ENCODE data around the gene ZMYND12. TPM values are rescaled to one million over a fixed set of nuclear protein-coding genes. Genes with fewer than 3 reads are reported as not detected.
A peak's percentile ranks its signal among the peaks of the same experiment; 100 is the strongest.

ZMYND12 gene
- total and polyA plus RNA-seq, 2 donors (not counting 1 experiment from before 2014, with no cell fraction given), result 0.56 to 3.5 TPM

DNA sequence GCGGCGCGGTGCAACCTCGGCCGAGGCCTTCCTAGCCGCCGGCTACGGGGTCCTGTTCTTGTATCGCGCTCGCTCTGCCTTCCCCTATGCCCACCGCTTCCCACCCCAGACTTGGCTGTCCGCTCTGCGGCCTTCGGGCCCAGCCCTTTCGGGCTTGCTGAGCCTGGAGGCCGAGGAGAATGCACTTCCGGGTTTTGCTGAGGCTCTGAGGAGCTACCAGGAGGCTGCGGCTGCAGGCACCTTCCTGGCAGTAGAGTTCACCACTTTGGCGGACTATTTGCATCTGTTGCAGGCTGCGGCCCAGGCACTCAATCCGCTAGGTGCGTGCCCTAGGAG is 900 bp upstream of the ZMYND12 start:
- peak; percentile 65 for DNase-seq (ENCODE audit: low read depth in 2 of 2)
- H3K9me3 ChIP-seq (ENCODE audit: control insufficient read depth, insufficient read depth, low read depth, low read length), result no peaks in the 10 kb centered on the region
- TF ChIP-seq CTCF (conservative IDR thresholded peaks at IDR 0.05 in 1 of 2, IDR thresholded peaks at IDR 0.05 in 1 of 2; ENCODE audit: low read depth in 1 of 2, low read length in 2 of 2), result no peak

DNA sequence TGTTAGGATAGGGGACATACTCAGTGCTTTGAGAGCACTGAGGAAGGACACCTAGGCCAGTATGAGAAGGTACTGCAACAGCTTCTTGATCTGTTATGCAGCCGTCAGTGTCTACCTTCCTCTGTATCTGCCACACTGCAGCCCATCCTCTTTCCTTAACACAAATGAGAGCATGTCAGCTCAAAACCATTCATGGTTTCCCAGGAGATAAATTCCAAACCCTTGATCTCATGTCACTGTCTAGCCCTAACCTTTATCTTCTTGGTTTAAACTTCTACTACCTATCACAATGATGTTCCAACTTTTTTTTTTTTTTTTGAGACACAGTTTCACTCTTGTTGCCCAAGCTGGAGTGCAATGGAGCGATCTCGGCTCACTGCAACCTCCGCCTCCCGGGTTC is 1.4 kb downstream of the ZMYND12 start:
- Histone ChIP-seq H3K4me1 (ENCODE audit: control insufficient read depth, extremely low read depth, insufficient read depth, low read length) (peaks cover 2% of the 10 kb centered on the region), H3K9ac (ENCODE audit: insufficient read depth, low read length) (no peak overlapping the region), H3K4me2 (ENCODE audit: extremely low read depth, insufficient read depth, low read length) (no peak overlapping the region), H3K9me3 (ENCODE audit: control insufficient read depth, insufficient read depth, low read depth, low read length) (no peaks in the 10 kb centered on the region), H2AFZ (ENCODE audit: low read length) (no peak overlapping the region), H3K27ac (ENCODE audit: insufficient read depth, low read length) (no peak overlapping the region), H4K20me1 (ENCODE audit: control insufficient read depth, extremely low read depth, insufficient read depth, low read length) (no peaks in the 10 kb centered on the region), H3K79me2 (ENCODE audit: control insufficient read depth, insufficient read depth, low read length) (no peaks in the 10 kb centered on the region), H3K36me3 (ENCODE audit: control insufficient read depth, insufficient read depth, low read length) (no peaks in the 10 kb centered on the region), H3K4me3 (replicated peaks in 1 of 4; ENCODE audit: control extremely low read depth in 1 of 4, insufficient read depth in 1 of 4, low read depth in 3 of 4, low read length in 4 of 4) (no peak overlapping the region), H3K27me3 (ENCODE audit: control insufficient read depth, insufficient read depth, low read length) (no peaks in the 10 kb centered on the region)
- DNase-seq (ENCODE audit: low read depth in 2 of 2), result no peak
- TF ChIP-seq EZH2 (IDR thresholded peaks at IDR 0.05; ENCODE audit: low read length, missing control alignments) (no peak), CTCF (conservative IDR thresholded peaks at IDR 0.05 in 1 of 2, IDR thresholded peaks at IDR 0.05 in 1 of 2; ENCODE audit: low read depth in 1 of 2, low read length in 2 of 2) (no peak)

More for the DNA sequence above, 900 bp upstream of the ZMYND12 start:
- peak overlapping the region; percentile 91 for H3K4me2 ChIP-seq (ENCODE audit: extremely low read depth, insufficient read depth, low read length)
- H3K9ac ChIP-seq (ENCODE audit: insufficient read depth, low read length), result peak overlapping the region; percentile 88
- H3K4me3 ChIP-seq (replicated peaks in 1 of 4; ENCODE audit: control extremely low read depth in 1 of 4, insufficient read depth in 1 of 4, low read depth in 3 of 4, low read length in 4 of 4), result peak overlapping the region; percentile 59 to 85 (median 71)
- H3K4me1 ChIP-seq (ENCODE audit: control insufficient read depth, extremely low read depth, insufficient read depth, low read length), result peaks cover 2% of the 10 kb centered on the region
- no peaks in the 10 kb centered on the region for H3K36me3 ChIP-seq (ENCODE audit: control insufficient read depth, insufficient read depth, low read length)
- H3K27me3 ChIP-seq (ENCODE audit: control insufficient read depth, insufficient read depth, low read length), result no peaks in the 10 kb centered on the region
- H3K79me2 ChIP-seq (ENCODE audit: control insufficient read depth, insufficient read depth, low read length), result no peaks in the 10 kb centered on the region
- H4K20me1 ChIP-seq (ENCODE audit: control insufficient read depth, extremely low read depth, insufficient read depth, low read length), result no peaks in the 10 kb centered on the region
- H2AFZ ChIP-seq (ENCODE audit: low read length), result peak overlapping the region; percentile 99
- peak overlapping the region; percentile 81 for H3K27ac ChIP-seq (ENCODE audit: insufficient read depth, low read length)

- Histone ChIP-seq H3K79me2 (ENCODE audit: control insufficient read depth, insufficient read depth, low read length) (no peaks in the 10 kb centered on the region), H3K9me3 (ENCODE audit: control insufficient read depth, insufficient read depth, low read depth, low read length) (no peaks in the 10 kb centered on the region), H3K4me2 (ENCODE audit: extremely low read depth, insufficient read depth, low read length) (no peak overlapping the region)
Observed at GRCh38 chr1:42453386-42453785, 2.4 kb downstream of the ZMYND12 start.

More at GRCh38 chr1:42453386-42453785, 2.4 kb downstream of the ZMYND12 start:
- DNase-seq (ENCODE audit: low read depth in 2 of 2), result peak in 1 of 2 donors; percentile 25
- Histone ChIP-seq H3K4me3 (replicated peaks in 1 of 4; ENCODE audit: control extremely low read depth in 1 of 4, insufficient read depth in 1 of 4, low read depth in 3 of 4, low read length in 4 of 4) (no peak overlapping the region), H4K20me1 (ENCODE audit: control insufficient read depth, extremely low read depth, insufficient read depth, low read length) (no peaks in the 10 kb centered on the region), H3K36me3 (ENCODE audit: control insufficient read depth, insufficient read depth, low read length) (no peaks in the 10 kb centered on the region), H2AFZ (ENCODE audit: low read length) (no peak overlapping the region), H3K4me1 (ENCODE audit: control insufficient read depth, extremely low read depth, insufficient read depth, low read length) (peaks cover 2% of the 10 kb centered on the region), H3K27me3 (ENCODE audit: control insufficient read depth, insufficient read depth, low read length) (no peaks in the 10 kb centered on the region), H3K9ac (ENCODE audit: insufficient read depth, low read length) (no peak overlapping the region), H3K27ac (ENCODE audit: insufficient read depth, low read length) (no peak overlapping the region)
- TF ChIP-seq EZH2 (IDR thresholded peaks at IDR 0.05; ENCODE audit: low read length, missing control alignments) (no peak), CTCF (conservative IDR thresholded peaks at IDR 0.05 in 1 of 2, IDR thresholded peaks at IDR 0.05 in 1 of 2; ENCODE audit: low read depth in 1 of 2, low read length in 2 of 2) (no peak)
